ENCODE data around the gene IER5.

Gene IER5

DNA sequence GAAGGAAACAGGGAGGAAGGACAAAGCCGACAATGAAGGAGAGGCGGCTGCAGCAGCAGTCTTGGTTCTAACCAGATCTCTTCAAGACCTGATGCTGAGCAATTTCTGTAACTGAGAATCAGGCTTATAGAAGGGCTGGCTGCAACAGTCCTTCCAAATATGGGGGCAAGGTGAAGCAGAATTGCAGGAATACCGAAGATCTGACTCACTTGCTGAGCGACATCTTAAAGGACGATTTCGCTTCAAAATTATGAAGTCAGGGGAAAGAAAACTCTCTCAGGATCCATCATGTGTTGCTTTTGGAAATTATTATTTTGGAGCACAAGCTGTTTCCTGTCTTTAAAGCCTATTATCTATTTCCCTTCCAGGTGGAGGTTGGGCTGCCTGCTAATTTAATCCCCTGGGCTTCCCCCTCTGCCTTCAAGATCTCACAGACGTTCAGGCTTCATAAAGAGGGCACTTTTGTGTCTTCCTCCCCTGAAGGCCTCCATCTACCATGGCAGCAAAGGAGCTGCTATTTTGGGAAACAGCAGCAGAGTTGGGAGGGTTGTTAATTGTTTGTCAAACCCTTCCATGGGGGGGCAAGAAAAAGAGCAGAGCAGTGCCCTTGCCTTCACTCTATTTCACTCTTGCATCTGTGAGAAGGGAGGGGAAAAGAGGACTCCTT, 10.8 kb upstream of the IER5 start:
- DNase-seq = no peak

- no peak for DNase-seq
Observed at GRCh38 chr1:181079382-181079781, 9.1 kb upstream of the IER5 start.

- no peak for DNase-seq
Observed at GRCh38 chr1:181079920-181080319, 8.6 kb upstream of the IER5 start.

- DNase-seq = no peak
Observed at GRCh38 chr1:181080556-181080955, 7.9 kb upstream of the IER5 start.

DNA sequence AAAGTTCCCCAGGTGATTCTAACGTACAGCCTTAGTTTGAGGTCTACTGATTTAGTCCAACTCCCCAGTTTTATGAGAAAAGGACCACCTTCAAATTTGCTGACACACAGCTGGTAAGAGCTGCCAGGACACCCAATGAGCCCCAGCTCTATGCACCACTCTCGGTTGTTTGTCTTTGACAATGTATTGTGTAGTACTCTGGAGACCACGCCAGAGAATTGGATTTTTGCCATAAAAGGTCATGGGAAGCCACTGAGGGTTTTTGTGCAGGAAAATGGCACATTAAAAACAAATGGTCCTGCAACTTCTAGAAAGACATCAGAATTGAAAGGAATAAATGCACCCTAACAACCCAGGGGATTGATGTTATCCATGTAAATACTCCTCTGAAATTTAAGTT, 7.1 kb upstream of the IER5 start:
- DNase-seq = no peak

- peak; percentile 76 for DNase-seq
Observed at GRCh38 chr1:181083842-181084605, 4.5 kb upstream of the IER5 start.

DNA sequence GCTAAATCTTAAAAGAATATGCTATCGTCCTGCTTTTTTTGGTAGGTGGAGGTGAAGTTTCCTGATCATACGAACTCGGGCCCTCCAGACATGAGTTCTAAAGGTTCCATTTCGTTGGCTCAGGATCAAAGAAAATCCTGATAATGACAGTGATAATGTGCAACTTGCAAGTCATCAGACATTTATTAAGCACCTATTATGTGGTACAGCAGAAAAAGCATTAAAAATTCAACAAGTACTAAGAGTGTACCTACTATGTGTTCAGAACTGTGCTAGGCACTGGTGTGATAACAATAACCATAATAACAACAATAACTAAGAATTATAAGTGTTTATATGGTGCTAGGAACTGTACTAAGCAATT, 3.9 kb upstream of the IER5 start:
- no peak for DNase-seq

DNA sequence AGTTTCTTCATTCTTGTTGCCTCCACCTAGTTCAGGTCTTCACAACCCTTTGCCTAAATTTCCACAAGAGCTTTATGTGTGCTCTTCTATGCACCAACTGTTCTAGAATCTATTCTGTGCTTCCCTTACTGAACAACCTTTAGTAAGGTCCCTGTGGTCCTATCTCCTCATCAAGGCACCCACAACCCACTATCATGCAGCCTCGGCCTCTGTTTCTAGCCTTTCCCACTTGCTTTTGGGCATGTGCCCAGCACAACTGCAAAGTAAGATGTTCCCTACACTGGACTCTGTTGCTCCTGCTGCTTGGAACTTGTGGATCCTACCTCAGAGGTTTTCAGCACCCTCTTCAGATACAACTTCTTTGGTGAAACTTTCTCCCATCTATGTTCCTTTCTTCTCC, 2.4 kb upstream of the IER5 start:
- DNase-seq = no peak

GRCh38 chr1:181086926-181087325, 1.6 kb upstream of the IER5 start:
- no peak for DNase-seq

DNA sequence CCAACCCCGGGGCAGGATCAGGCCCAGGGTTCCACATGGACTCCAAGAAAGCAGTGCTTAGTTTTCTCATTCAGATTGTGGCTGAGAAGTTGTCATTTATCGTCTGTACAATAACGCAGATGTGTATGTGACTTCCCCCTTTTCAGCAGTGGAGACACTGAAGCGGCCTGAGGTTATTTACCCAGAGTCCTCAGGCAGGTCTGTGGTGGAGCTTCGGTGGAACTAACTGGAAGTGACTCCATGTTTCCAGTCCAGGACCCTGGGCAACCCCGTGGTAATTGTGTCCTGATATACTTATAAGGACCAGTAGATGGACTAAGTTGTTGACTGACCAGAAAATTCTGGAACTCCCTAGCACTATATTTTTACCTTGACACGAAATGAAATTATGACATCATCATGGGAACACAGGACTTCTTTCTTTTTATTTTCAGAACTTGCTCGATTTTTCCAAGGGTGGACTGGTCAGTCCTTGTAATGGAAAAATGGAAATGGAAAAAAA, 1.0 kb upstream of the IER5 start:
- peak; percentile 14 for DNase-seq

GRCh38 chr1:181089017-181089675, 646 bp downstream of the IER5 start:
- DNase-seq = no peak

- DNase-seq = peak; percentile 88
Observed at GRCh38 chr1:181089676-181090544, 1.4 kb downstream of the IER5 start.

- DNase-seq = peak; percentile 74
Observed at GRCh38 chr1:181090641-181091126, 2.2 kb downstream of the IER5 start.

- no peak for DNase-seq
Observed at GRCh38 chr1:181091309-181092040, 3.0 kb downstream of the IER5 start.

- DNase-seq = no peak
Observed at GRCh38 chr1:181092056-181092455, 3.6 kb downstream of the IER5 start.

DNA sequence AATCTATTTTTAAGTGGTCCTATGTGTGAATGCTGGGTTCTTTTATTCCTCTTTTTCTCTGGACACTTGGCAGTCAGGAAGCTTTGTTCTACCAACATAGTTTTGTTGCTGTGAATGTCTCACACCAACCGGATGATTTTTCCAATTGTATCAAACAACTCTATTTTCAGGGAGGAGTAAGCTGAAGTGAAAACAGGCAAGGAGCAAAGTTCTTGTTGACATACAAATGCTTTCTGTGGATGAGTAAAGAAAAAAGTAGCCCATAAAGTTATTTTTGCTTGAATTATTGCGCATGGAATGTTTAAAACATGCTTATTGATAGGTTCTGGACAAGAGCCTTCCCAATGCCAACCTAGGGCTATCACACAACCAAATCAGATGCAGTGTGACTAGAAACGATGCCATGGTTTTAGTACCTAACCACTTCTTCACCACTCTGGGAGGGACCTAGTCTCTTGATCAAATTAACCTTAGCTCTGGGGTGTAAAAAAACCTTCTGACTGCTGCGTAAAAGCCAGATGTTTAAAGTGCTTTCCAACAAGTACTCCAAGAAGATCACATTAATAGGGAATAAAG, 4.5 kb downstream of the IER5 start:
- no peak for DNase-seq

DNA sequence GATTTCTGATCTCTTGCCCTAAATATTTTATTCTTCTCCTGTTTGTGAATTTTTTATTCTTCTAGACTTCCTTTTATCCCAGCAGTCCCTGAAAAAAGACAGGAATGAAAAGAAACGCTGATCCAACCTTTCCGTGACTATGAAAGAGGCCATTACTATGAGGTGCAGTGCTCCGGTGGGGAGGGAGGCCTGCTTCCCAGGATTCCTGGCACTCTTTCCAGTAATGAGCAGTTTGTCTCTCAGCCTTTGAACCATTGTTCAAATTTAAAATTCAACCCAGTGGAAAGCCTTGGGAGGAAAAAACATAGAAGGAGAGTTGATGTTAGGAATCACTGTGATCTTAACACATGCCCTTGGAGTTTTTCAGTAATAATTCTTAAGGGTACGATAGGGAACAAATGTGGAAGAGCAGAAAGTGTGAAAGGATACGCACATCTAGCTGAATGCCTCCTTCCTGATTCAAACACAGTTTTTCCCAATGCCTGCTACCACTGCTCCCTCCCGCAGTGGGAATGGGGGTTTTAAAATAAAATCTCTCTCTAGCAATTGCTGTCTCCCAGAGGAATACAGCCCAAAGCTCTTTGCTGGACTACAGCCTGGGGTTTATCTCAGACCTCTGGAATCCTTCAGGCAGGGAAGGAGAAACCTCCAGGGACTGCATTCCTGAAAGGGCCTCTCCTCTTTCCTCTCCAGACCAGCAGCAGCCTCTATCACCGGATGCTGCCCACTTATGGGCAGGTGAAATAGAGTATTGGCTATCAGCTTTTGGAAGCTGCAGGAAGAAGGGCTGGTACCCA, 6.1 kb downstream of the IER5 start:
- no peak for DNase-seq

- DNase-seq = no peak
Observed at GRCh38 chr1:181095260-181095659, 6.8 kb downstream of the IER5 start.

GRCh38 chr1:181095763-181096184, 7.3 kb downstream of the IER5 start:
- DNase-seq = no peak

DNA sequence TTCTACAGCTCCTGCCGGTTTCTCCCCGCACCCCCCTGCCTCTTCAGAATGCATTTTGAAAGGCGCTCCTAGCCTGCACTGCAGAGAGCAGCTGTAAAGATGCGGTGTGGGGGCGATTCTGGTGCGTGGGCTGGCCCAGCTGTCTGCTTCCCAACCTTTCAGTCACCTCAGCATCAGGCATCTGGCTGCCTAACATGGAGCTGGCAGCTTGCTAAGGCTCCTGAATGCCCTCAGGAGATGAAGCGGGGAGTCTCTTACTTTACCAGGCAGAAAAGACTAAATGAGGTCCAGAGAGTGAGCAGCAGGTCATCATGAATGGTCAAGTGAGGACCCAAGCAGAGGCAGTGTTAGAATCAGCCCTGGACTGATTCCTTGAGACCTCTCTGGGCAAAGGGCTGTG, 8.7 kb downstream of the IER5 start:
- no peak for DNase-seq
